ENCODE results near the gene FAM161B.
"Not testable (repeated sequence)": the region's sequence is repeated elsewhere in the genome, so short reads cannot be mapped to it uniquely, and the experiment has no call there.

FAM161B gene, protein sequence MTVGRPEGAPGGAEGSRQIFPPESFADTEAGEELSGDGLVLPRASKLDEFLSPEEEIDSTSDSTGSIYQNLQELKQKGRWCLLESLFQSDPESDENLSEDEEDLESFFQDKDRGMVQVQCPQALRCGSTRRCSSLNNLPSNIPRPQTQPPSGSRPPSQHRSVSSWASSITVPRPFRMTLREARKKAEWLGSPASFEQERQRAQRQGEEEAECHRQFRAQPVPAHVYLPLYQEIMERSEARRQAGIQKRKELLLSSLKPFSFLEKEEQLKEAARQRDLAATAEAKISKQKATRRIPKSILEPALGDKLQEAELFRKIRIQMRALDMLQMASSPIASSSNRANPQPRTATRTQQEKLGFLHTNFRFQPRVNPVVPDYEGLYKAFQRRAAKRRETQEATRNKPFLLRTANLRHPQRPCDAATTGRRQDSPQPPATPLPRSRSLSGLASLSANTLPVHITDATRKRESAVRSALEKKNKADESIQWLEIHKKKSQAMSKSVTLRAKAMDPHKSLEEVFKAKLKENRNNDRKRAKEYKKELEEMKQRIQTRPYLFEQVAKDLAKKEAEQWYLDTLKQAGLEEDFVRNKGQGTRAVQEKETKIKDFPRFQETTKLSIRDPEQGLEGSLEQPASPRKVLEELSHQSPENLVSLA

DNA sequence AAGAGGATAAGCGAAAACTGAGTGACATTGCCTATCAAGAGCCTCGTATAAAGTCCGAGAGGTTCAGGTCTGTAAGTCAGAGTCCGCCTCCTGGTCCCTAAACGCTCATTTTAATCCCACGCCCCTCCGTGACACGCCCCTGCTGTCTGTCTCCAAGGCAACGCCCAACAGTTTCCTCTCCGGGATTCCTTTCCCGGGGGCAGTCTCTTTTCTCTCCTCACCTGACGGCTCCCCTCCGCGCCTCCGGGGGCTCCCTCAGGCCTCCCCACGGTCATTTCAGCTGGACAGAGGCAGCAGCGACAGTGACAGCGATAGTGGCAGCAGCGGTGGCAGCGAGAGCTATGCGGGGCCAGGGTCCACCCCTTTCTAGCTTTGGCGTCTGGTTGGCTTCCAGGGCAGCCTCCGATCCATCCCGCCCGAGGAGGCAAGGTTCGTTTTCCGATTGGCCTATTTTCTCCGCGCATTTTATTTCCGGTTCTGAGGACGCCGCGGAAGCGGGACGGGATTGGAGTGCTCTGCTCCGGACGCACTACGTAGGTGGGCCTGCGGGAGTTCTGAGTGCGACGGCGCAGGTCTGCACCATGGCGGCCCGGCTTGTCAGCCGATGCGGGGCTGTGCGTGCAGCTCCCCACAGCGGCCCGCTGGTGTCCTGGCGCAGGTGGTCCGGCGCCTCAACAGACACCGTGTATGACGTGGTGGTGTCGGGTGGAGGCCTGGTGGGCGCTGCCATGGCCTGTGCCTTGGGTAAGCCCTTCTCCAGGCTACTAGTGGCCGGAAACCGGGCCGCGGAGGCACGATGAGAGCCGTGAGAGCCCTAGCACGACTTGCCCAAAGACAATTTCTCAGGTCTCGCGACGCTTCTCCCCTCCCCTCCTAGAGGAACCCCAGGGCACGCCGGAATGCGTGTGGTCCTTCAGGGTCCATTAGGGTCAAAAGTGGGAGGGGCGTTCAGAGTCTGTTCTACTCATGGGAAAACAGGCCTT, at the start of gene FAM161B, which contains the start of gene COQ6:
TSS of gene FAM161B (minus strand) at position 343 of the 983 bp plus-strand sequence. CDS start at position 275, 68 bp downstream.
TSS of gene COQ6 (plus strand) at position 551 of the 983 bp plus-strand sequence. CDS start at position 582, 31 bp downstream.
- ATAC-seq, result peak; percentile 96 to 97

DNA sequence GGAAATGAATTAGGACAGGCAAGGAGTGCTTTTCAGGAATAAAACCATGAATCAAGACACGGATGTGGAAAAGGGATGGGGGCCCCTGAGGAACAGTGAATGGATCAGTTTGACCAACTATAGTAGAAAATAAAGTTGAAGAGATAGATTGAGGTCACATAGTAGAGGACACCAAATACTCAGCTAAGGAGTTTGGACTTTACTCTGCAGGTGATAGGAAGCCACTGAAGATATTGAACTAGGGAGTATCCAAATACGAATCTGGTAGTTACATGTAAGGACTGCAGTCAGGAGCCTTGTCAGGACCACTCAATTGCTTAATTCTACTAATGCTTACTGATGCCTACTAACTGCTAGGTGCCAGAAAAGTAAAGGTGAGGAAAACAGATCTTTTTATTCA, 48.8 kb upstream of the FAM161B start:
- ATAC-seq, result no peak

DNA sequence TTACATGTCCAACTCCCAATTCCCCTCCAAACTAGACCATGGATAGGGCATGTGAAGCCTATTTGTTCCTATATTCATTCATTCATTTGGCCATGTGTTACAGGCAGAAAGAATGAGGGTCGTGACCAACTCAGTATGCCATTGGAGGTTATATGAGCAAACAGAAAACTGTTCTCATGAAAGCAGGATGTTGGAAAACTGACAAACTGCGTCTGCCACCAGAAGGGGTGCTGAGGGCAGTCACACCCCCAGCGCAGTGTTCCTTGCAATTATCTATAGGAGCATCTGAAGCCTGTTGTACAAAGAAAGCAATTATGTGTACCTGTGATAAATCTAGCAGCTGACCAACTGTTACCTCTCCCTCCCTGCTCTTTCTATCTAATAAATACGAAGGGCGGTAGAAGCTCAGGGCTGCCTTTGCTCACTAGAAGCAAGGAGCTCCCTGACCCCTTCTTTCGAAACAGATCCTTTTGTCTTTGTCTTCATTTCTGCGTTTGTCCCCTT, 48.1 kb upstream of the FAM161B start:
- ATAC-seq, result no peak

DNA sequence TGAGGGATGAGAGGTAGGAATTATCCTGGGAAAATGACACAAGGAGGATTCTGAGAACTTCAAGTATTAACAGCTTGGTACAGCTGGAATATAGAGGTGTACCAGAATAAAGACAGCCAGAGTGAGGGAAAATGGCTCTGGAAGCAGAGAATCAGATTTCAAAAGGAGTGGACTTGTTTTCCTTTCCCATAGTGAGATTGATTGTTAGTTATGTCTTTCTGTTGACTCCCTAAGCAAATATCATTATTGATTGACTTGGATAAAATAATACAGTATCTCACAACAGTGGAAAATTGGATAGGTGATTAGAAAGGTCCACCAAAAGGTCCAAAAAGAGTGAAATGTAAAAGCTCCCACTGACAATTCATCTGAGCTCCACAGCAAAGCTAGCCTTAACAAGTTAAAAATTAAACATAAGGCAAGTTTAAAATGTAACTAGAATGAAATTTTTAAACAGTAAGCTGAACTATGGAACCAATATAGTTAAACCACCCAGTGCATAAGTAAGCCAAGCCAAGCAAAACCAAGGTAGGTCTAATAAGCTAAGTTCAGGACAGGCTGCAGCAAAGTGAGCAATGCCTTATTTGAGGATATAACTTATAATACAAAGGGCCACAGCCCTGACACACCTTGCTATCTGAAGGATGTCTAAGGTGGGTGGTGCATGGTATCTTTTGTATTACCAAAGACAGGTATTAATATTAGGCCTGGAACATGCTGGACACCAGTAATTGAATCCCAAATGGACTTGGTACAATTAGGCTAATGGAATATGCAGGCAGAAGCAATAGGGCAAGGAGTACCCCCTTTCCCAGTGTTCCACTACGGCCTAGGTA, 47.4 kb upstream of the FAM161B start:
- no peak for ATAC-seq

DNA sequence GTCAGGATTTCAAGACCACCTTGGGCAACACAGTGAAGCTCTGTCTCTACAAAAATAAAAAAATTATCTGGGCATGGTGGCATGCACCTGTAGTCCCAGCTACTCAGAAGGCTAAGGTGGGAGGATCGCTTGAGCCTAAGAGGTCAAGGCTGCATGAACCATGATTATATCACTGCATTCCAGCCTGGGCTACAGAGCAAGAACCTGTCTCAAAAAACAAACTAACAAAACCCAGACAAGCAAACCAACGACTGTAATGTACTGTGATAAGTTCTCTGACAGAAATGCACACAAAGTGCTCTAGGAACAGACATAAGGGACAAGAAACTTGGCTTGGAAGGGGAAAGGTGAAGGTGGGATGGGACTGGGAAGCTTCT, 46.8 kb upstream of the FAM161B start:
- no peak for ATAC-seq

DNA sequence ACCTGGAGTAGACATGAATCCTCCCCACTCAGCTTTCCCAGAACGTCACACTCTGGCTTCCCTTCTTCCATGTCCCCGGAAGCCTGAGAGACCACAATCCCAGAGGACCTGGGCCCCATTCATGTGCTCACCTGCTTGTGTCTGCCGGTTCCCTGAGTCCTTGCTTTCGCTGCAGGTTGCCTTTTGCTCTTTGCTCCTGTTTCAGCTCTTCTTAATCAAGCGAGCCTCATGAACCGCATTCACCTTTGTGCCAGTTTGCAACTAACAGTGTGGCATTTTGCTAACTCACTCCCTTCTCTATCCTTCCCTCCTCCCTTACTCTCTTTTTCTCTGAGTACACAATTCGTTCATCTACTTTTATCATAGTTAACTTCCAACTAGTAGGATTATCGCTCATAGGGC, 46.1 kb upstream of the FAM161B start:
- ATAC-seq, result no peak

DNA sequence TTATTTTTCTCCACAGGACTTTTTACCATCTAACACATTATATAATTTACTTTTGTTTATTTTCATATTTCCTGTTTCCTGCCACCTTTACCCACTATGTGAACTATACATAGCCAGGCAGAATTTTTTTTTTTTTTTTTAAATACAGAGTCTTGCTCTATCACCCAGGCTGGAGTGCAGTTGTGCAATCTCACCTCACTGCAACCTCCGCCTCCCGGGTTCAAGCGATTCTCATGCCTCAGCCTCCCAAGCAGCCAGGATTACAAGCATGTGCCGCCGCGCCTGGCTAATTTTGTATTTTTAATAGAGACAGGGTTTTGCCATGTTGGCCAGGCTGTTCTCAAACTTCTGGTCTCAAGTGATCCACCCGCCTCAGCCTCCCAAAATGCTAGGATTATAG, 45.0 kb upstream of the FAM161B start:
- ATAC-seq, result not testable (repeated sequence)

DNA sequence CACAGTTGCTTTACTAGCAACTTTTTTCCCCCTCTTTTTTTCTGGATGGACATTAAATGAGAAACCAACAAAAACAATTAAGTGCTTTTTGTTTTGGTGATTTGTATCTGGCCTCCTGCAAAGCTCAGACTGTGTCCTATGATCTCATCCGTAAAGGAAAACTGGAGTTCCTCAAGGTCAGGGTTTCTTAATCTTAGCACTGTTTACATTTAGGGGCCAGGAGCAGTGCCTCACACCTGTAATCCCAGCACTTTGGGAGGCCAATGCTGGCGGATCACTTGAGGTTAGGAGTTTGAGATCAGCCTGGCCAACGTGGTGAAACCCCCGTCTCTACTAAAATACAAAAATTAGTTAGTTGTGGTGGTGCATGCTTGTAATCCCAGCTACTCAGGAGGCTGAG, 41.2 kb upstream of the FAM161B start:
- ATAC-seq, result no peak

DNA sequence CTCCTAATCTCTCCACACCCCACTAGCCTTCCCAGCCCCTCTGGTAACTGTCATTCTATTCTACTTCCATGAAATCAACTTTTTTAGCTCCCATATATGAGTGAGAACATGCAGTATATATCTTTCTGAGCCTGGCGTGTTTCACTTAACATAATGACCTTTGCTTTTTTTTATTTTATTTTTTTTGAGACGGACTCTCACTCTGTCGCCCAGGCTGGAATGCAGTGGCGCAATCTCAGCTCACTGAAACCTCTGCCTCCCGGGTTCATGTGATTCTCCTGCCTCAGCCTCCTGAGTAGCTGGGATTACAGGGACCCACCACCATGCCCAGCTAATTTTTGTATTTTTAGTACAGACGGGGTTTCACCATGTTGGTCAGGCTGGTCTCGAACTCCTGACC, 38.8 kb upstream of the FAM161B start:
- not testable (repeated sequence) for ATAC-seq

DNA sequence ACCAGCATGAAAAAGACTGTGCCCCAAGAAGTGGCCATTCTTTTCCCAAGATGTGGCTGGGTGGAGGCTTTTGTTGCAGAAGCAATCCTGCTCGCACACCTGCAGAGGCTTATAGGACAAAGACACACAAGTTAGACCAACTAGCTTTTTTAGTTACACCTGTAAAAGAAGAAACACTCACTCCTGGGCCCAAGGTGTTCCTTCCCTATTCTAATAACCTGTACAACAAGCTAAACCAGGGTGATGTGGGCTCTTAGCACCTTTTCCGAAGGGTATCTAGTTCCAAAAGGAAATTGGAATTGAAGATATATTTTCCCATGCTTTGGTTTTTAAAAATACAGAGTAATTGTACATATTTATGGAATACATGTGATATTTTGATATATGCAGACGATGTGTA, 38.2 kb upstream of the FAM161B start:
- ATAC-seq, result no peak

DNA sequence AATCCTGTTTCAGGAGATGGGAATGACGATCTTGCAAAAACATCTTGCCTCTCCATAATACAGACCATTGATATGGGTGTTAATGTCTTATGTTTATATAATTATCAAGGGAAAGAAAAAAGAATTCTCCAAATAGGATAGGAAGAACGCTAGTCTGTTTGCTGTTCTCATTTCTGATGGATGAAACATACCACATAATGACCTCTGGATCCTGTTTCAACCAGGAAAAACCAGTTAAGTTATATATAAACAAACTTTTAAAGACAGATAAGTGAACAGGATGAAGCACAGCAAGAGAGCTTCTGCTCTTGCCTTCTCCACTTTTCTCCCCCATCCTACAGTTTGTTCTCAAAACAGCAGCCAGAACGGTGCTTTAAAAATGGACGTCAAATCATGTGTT, 28.0 kb upstream of the FAM161B start:
- ATAC-seq, result no peak

DNA sequence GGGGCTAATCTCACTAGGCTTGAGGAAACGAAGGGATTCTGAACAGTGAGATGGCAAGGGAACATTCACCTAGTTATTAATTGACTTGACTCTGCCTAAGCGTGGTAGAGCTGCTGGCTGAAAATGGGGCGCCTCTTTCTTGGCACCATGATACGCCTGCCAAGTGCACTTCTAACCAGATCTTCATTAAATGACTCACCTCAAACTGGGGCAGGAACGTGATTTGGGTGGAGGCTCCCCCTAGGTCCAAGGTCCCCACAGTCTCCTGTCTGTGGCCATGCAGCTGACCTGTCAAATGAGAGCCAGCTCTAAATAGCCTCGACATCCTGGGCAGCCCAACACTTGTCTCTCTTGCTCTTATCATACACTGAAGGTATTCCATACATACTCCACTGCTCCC, 26.2 kb upstream of the FAM161B start:
- ATAC-seq, result no peak

DNA sequence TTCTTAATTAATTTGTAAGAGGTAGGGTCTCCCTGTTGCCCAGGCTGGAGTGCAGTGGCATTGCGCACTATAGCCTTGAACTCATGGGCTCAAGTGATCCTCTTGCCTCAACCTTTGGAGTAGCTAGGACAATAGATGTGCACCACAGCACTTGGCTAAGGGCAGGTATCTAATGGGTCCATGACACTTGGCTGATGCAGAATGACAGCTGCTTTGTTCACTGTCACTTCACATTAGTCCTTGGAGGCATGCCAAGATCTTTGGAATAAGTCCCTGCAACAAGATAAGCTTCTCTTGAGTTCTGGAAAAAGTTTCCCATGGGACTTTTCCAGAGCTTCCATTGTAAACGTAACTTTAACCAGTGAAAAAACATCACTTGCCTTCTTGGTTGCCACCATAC, 23.6 kb upstream of the FAM161B start:
- no peak for ATAC-seq

DNA sequence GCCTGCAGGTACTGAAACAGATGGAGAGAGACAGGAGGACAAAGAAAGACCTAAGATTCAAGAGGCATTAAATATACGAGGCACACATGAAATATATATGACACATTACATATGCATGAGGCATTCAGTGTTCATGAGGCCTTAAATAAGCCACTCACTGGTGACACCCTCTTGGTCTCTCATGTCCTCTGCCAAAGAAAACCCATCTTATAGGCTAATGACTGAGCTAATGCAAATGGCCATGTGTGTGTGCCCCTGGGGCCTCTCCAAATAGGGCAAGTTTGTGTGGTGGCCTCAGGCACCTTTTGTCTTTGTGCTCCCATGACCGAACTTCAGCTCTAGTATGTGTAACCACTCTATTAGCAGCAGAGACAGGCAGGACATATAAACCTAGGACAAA, 19.0 kb upstream of the FAM161B start:
- ATAC-seq, result no peak

DNA sequence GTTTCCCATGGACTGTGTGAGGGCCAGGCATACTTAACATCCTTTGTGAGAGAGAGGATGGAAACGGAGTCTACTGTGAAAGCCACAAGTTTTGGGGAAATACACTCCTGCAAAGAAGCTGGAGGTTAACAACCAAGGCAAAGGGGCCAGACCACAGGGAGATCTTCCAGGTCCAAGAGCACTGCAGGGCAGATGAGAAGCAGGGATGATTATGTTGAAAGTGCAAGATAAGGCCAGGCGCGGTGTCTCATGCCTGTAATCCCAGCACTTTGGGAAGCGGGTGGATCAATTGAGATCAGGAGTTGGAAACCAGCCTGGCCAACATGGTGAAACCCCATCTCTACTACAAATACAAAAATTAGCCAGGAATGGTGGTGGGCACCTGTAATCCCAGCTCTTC, 15.3 kb upstream of the FAM161B start:
- ATAC-seq, result no peak

DNA sequence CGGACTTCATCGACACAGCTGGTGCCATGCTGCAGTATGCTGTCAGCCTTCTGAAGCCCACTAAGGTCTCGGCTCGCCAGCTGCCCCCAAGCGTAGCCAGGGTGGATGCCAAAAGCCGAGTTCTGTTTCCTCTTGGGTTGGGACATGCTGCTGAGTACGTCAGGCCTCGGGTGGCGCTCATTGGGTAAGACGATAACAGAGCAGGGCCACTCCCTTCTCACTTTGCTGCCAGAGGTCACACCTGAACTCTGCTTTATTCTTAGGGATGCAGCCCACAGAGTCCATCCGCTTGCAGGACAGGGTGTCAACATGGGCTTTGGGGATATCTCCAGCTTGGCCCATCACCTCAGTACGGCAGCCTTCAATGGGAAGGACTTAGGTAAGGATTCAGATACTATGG, 11.3 kb upstream of the FAM161B start:
- ATAC-seq, result no peak

DNA sequence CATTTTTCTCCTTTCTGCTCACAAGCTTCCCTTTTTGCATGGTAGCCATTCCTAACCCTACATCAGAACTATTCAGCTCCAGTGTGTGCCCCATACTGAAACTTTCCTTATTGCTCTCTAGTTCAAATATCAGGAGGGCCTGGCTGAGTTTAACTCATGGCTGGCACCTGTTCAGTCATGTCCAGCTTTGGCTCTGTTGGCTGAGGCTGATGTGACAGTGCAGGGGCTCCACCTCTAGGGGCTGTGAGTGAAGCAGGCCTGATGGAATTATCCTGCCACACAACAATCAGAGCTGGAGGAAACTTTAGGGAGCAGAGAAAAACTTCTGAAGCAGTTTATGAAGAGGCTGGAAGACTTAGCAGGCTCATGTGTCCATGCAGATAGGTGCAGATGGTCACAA, 8.7 kb upstream of the FAM161B start:
- no peak for ATAC-seq

DNA sequence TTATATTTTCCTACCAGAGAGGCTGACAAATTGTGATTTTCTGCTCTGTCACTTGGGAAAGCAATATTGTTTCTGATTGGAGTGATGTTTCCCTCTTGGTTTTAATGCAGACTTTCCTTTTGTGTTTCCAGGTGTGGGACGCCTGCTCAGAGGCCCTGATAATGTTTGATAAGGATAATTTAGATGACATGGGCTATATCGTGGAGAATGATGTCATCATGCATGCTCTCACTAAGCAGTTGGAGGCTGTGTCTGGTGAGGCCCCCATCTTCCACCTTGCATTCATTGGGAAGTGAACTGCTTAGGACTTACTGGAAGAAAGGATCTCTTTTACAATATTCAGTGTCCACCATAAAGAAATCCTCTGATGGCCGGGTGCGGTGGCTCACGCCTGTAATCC, 5.8 kb upstream of the FAM161B start:
- ATAC-seq, result no peak

DNA sequence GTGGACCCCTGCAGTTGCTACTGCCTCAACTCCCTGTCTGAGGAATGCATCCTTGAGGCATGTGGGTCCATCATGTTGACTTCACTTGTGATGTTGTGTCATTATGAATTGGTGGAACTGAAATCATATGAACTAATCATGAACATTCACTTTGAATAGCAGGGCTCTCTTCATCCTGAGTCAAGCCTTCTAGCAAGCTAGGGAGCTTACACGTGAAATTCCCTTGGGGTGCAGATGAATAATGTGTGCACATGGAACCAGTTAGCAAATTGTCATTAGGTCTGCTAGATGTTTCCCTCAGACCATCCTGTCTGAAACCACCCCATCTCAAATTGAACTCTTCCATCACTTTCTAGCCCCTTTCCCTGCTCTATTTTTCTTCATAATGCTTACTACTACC, 3.8 kb upstream of the FAM161B start:
- ATAC-seq, result no peak

DNA sequence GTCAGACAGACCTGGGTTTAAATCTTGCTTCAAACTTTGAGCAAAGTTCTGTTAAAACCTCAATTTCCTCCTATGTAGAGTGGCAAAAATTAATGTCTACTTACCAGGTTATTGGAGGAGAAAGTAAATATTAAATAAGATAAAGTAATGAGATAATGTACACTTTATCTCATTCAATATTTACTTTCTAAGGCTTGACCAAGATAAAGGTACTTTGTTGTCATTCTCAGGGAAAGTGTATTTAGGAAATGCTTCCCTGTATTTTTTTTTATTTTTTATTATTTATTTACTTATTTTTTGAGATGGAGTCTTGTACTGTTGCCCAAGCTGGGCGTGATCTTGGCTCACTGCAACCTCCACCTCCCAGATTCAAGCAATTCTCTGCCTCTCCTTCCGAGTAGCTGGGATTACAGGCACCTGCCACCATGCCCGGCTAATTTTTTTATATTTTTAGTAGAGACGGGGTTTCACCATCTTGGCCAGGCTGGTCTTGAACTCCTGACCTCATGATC, 4.7 kb downstream of the FAM161B start:
- ATAC-seq, result no peak

DNA sequence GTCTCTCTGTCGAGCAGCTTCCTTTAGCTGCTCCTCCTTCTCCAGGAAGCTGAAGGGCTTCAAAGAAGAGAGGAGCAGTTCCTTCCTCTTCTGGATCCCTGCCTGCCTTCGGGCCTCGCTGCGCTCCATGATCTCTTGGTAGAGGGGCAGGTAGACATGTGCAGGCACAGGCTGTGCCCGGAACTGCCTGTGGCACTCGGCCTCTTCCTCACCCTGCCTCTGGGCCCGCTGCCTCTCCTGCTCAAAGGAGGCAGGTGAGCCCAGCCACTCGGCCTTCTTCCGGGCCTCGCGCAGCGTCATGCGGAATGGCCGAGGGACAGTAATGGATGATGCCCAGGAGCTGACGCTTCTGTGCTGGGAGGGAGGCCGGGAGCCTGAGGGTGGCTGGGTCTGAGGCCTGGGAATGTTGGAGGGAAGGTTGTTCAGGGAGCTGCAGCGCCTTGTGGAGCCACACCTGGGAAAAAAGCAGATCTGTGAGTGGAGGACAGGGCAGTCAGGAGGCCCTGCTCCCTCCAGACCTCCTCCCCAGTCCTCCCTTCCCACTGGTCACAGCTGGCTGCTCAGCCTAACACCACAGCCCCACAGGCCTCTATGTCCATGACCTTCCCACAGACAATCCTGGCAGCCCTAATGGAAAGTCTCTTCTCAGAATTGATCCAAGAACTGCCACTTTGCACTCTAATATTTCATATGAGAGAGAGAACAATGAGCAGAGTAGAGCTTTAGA, 5.3 kb downstream of the FAM161B start:
- ATAC-seq, result no peak

All from activated CD4-positive, CD25-positive, alpha-beta regulatory T cell treated with anti-CD3 and anti-CD28 coated beads, Interleukin-2, amount 50 U/mL, for 24 hours (primary cell).